ENCODE measurements around the gene HADHB. TPM values are rescaled to one million over a fixed set of nuclear protein-coding genes. Genes with fewer than 3 reads are reported as not detected.
"Not testable (repeated sequence)": the region's sequence is repeated elsewhere in the genome, so short reads cannot be mapped to it uniquely, and the experiment has no call there.

HADHB gene
- total RNA-seq, 1 donor from 2014 or later, result 96.8 TPM

- Mint-ChIP-seq H3K4me1 (ENCODE audit: low read depth) (peaks cover 6% of the 10 kb centered on the region), H3K27ac (ENCODE audit: unreplicated experiment) (no peak overlapping the region), H3K36me3 (ENCODE audit: low read depth) (no peaks in the 10 kb centered on the region), H3K4me3 (ENCODE audit: unreplicated experiment) (no peak overlapping the region), H3K27me3 (ENCODE audit: low read depth) (peaks cover 3% of the 10 kb centered on the region), H3K9me3 (ENCODE audit: low read depth) (no peaks in the 10 kb centered on the region)
- TF ChIP-seq CTCF (IDR thresholded peaks at IDR 0.05), result no peak
- no peak for DNase-seq (ENCODE audit: low spot score)
Measured at GRCh38 chr2:26327291-26328272, 82.8 kb downstream of the HADHB start.

GRCh38 chr2:26329083-26329482 is 84.3 kb downstream of the HADHB start:
- not testable (repeated sequence) for H3K27ac Mint-ChIP-seq (ENCODE audit: unreplicated experiment); H3K4me3 Mint-ChIP-seq (ENCODE audit: unreplicated experiment); H3K9me3 Mint-ChIP-seq (ENCODE audit: low read depth); H3K4me1 Mint-ChIP-seq (ENCODE audit: low read depth); DNase-seq (ENCODE audit: low spot score); H3K36me3 Mint-ChIP-seq (ENCODE audit: low read depth); H3K27me3 Mint-ChIP-seq (ENCODE audit: low read depth)

GRCh38 chr2:26330114-26330549 is 85.4 kb downstream of the HADHB start:
- peaks cover 6% of the 10 kb centered on the region for H3K4me1 Mint-ChIP-seq (ENCODE audit: low read depth)
- no peak overlapping the region for H3K27ac Mint-ChIP-seq (ENCODE audit: unreplicated experiment)
- DNase-seq (ENCODE audit: low spot score), result no peak
- no peaks in the 10 kb centered on the region for H3K9me3 Mint-ChIP-seq (ENCODE audit: low read depth)
- peak; percentile 92 for TF ChIP-seq CTCF (IDR thresholded peaks at IDR 0.05)
- no peaks in the 10 kb centered on the region for H3K36me3 Mint-ChIP-seq (ENCODE audit: low read depth)
- H3K27me3 Mint-ChIP-seq (ENCODE audit: low read depth), result peaks cover 9% of the 10 kb centered on the region
- H3K4me3 Mint-ChIP-seq (ENCODE audit: unreplicated experiment), result no peak overlapping the region

GRCh38 chr2:26330604-26331003 is 85.9 kb downstream of the HADHB start:
- Mint-ChIP-seq H3K4me1 (ENCODE audit: low read depth) (peaks cover 6% of the 10 kb centered on the region), H3K27ac (ENCODE audit: unreplicated experiment) (no peak overlapping the region), H3K9me3 (ENCODE audit: low read depth) (no peaks in the 10 kb centered on the region), H3K36me3 (ENCODE audit: low read depth) (no peaks in the 10 kb centered on the region), H3K4me3 (ENCODE audit: unreplicated experiment) (no peak overlapping the region), H3K27me3 (ENCODE audit: low read depth) (peaks cover 11% of the 10 kb centered on the region)
- no peak for TF ChIP-seq CTCF (IDR thresholded peaks at IDR 0.05)
- DNase-seq (ENCODE audit: low spot score), result no peak

GRCh38 chr2:26331321-26331720 is 86.6 kb downstream of the HADHB start:
- H3K4me3 Mint-ChIP-seq (ENCODE audit: unreplicated experiment); H3K9me3 Mint-ChIP-seq (ENCODE audit: low read depth); H3K27ac Mint-ChIP-seq (ENCODE audit: unreplicated experiment); H3K36me3 Mint-ChIP-seq (ENCODE audit: low read depth); DNase-seq (ENCODE audit: low spot score); H3K4me1 Mint-ChIP-seq (ENCODE audit: low read depth): not testable (repeated sequence)
- H3K27me3 Mint-ChIP-seq (ENCODE audit: low read depth), result peaks cover 11% of the 10 kb centered on the region

- H3K4me1 Mint-ChIP-seq (ENCODE audit: low read depth), result peaks cover 6% of the 10 kb centered on the region
- peaks cover 11% of the 10 kb centered on the region for H3K27me3 Mint-ChIP-seq (ENCODE audit: low read depth)
- H3K9me3 Mint-ChIP-seq (ENCODE audit: low read depth), result no peaks in the 10 kb centered on the region
- H3K27ac Mint-ChIP-seq (ENCODE audit: unreplicated experiment), result no peak overlapping the region
- H3K36me3 Mint-ChIP-seq (ENCODE audit: low read depth), result no peaks in the 10 kb centered on the region
- H3K4me3 Mint-ChIP-seq (ENCODE audit: unreplicated experiment), result no peak overlapping the region
- no peak for TF ChIP-seq CTCF (IDR thresholded peaks at IDR 0.05)
- no peak for DNase-seq (ENCODE audit: low spot score)
Measured at GRCh38 chr2:26333293-26333692, 88.6 kb downstream of the HADHB start.

All from chondrocyte (in vitro differentiated cells).